K562 (cell line): ENCODE results near the gene C22orf39. TPM values are rescaled to one million over a fixed set of nuclear protein-coding genes. Genes with fewer than 3 reads are reported as not detected.

Source experiments
- ATF1 ChIP-seq, 2 experiments: fragments of 450-650 bp in 1 of 2; IDR thresholded peaks; 2 replicates each; pipeline ENCODE4 v1.6.1; 2016; ENCODE audit warnings: missing compliant biosample characterization in 1 of 2, missing genetic modification characterization in 1 of 2
- BCLAF1 ChIP-seq, 2 experiments: fragments of 450-650 bp in 1 of 2; IDR thresholded peaks; 2 replicates each; pipeline ENCODE4 v1.6.1; 2011 to 2017; ENCODE audit warnings: low read depth in 2 of 2, antibody characterized with exemption in 1 of 2, borderline replicate concordance in 1 of 2, low read length in 1 of 2, mild to moderate bottlenecking in 1 of 2, mixed read lengths in 1 of 2; ENCODE audit not compliant: control insufficient read depth in 1 of 2
- COPS2 ChIP-seq: fragments of 450-650 bp; conservative IDR thresholded peaks from 2 replicates; pipeline ENCODE4 v1.6.1; 2016; ENCODE audit warnings: mild to moderate bottlenecking, moderate library complexity
- CREBBP ChIP-seq: IDR thresholded peaks from one replicate; pipeline ENCODE4 v1.6.1; 2012; ENCODE audit warnings: low read depth, mild to moderate bottlenecking, control low read depth, inconsistent platforms, low read length
- GATAD2B ChIP-seq: fragments of 450-650 bp; IDR thresholded peaks from 2 replicates; pipeline ENCODE4 v1.6.1; 2017; ENCODE audit warnings: mild to moderate bottlenecking, borderline replicate concordance
- GMEB1 ChIP-seq: fragments of 250-450 bp; sonication (Bioruptor Pico); IDR thresholded peaks from 2 replicates; pipeline ENCODE4 v1.4.0; 2020; ENCODE audit warnings: mild to moderate bottlenecking
- HIVEP1 ChIP-seq: fragments of 250-450 bp; sonication (Bioruptor Pico); IDR thresholded peaks from 2 replicates; pipeline ENCODE4 v1.4.0; 2020; ENCODE audit warnings: mild to moderate bottlenecking
- KAT8 ChIP-seq: fragments of 450-650 bp; IDR thresholded peaks from 2 replicates; pipeline ENCODE4 v1.6.1; 2016; ENCODE audit warnings: low read depth, mild to moderate bottlenecking
- NFATC3 ChIP-seq: fragments of 450-650 bp; IDR thresholded peaks from 2 replicates; pipeline ENCODE4 v1.6.1; 2017; ENCODE audit warnings: mild to moderate bottlenecking
- PKNOX1 ChIP-seq: fragments of 450-650 bp; IDR thresholded peaks from 2 replicates; pipeline ENCODE4 v1.6.1; 2016
- POLR2A ChIP-seq: fragments of 450-650 bp; conservative IDR thresholded peaks from 2 replicates; pipeline ENCODE4 v1.6.1; 2016
- POLR2AphosphoS2 ChIP-seq: IDR thresholded peaks from 2 replicates; pipeline ENCODE4 v1.6.1; 2012; ENCODE audit warnings: low read length, improper control_type of control experiment
- PPARD ChIP-seq: fragments of 250-450 bp; sonication (Bioruptor Pico); IDR thresholded peaks from 2 replicates; pipeline ENCODE4 v1.8.0; 2022; ENCODE audit warnings: inconsistent platforms, mild to moderate bottlenecking, moderate library complexity
- SIX5 ChIP-seq, 2 experiments: IDR thresholded peaks; 2 replicates each; pipeline ENCODE4 v1.6.1; 2011; ENCODE audit warnings: low read length in 2 of 2, borderline replicate concordance in 1 of 2, low read depth in 1 of 2, mild to moderate bottlenecking in 1 of 2, moderate library complexity in 1 of 2; ENCODE audit not compliant: insufficient read depth in 1 of 2
- SMARCA5 ChIP-seq: fragments of 450-650 bp; IDR thresholded peaks from 2 replicates; pipeline ENCODE4 v1.6.1; 2016
- SOX6 ChIP-seq: fragments of 450-650 bp; IDR thresholded peaks from 2 replicates; pipeline ENCODE4 v1.6.1; 2014; ENCODE audit warnings: mild to moderate bottlenecking
- TAF1 ChIP-seq: IDR thresholded peaks from 2 replicates; pipeline ENCODE4 v1.6.1; 2011; ENCODE audit warnings: mild to moderate bottlenecking, low read length, moderate library complexity; ENCODE audit not compliant: insufficient read depth, control insufficient read depth, severe bottlenecking; ENCODE audit errors: extremely low read depth
- XRCC4 ChIP-seq: IDR thresholded peaks from one replicate; pipeline ENCODE4 v1.6.1; 2011; ENCODE audit not compliant: insufficient read depth, insufficient read length; ENCODE audit errors: extremely low read depth
- YBX1 ChIP-seq: fragments of 450-650 bp; IDR thresholded peaks from 2 replicates; pipeline ENCODE4 v1.7.1; 2016; ENCODE audit warnings: mild to moderate bottlenecking
- ZC3H8 ChIP-seq: fragments of 450-650 bp; IDR thresholded peaks from 2 replicates; pipeline ENCODE4 v1.6.1; 2017
- ZFPM2 ChIP-seq: fragments of 250-450 bp; sonication (Bioruptor Pico); IDR thresholded peaks from 2 replicates; pipeline ENCODE4 v1.5.1; 2022; ENCODE audit warnings: mild to moderate bottlenecking
- ZKSCAN8 ChIP-seq: fragments of 200-800 bp; sonication (Bioruptor generic); IDR thresholded peaks from 2 replicates; pipeline ENCODE4 v1.6.1; 2016; ENCODE audit warnings: missing genetic modification characterization, missing compliant biosample characterization
- ZNF143 ChIP-seq: sonication (generic); formaldehyde crosslinking; IDR thresholded peaks from 2 replicates; pipeline ENCODE4 v1.9.0; 2022; ENCODE audit warnings: mild to moderate bottlenecking, missing genetic modification reagents
- ZNF175 ChIP-seq: fragments of 200-800 bp; sonication (Bioruptor generic); IDR thresholded peaks from 2 replicates; pipeline ENCODE4 v1.6.1; 2016; ENCODE audit warnings: low read depth, mild to moderate bottlenecking, missing genetic modification characterization, missing compliant biosample characterization
- ZNF75A ChIP-seq: fragments of 450-650 bp; formaldehyde crosslinking; IDR thresholded peaks from 2 replicates; pipeline ENCODE4 v1.4.0; 2020; ENCODE audit warnings: mild to moderate bottlenecking
- polyA plus RNA-seq, 8 experiments: library from polyadenylated mRNA; depleted of rRNA in 4 of 8; stranded (reverse) in 5 of 8; unstranded in 3 of 8; fragments of >200 nt; fragmentation: Nextera tagmentation in 2 of 8; fragmentation: Illumina TruSeq in 1 of 8; extraction: Ambion mirVana in 2 of 8; extraction: Trizol in 1 of 8; gene quantifications; 2 replicates each; pipeline versions ENCODE4 v1.2.1 to v1.2.3, GENCODE V29; 2011 to 2014; ENCODE audit warnings: inconsistent platforms in 1 of 8, missing spikeins in 1 of 8
- total RNA-seq, 7 experiments: library from RNA; depleted of rRNA in 6 of 7; stranded (reverse); fragments of >200 nt in 6 of 7; fragmentation: Illumina TruSeq in 2 of 7; extraction: Trizol in 2 of 7; gene quantifications; 2 replicates each; pipeline versions ENCODE4 v1.2.1 to v1.2.3, GENCODE V29; 2011 to 2021; ENCODE audit warnings: low replicate concordance in 1 of 7
- TF ChIP-seq, protein P1 (sequence below): sonication (generic); formaldehyde crosslinking; IDR thresholded peaks from 2 replicates; pipeline ENCODE4 v1.8.0; 2022; ENCODE audit warnings: mild to moderate bottlenecking, missing genetic modification reagents

Gene C22orf39
- total and polyA plus RNA-seq, 9 of the 15 experiments (the other 6 are each of a cell fraction or from before 2014, with no cell fraction given), result 20.4 to 139 (median 66.8) TPM

DNA sequence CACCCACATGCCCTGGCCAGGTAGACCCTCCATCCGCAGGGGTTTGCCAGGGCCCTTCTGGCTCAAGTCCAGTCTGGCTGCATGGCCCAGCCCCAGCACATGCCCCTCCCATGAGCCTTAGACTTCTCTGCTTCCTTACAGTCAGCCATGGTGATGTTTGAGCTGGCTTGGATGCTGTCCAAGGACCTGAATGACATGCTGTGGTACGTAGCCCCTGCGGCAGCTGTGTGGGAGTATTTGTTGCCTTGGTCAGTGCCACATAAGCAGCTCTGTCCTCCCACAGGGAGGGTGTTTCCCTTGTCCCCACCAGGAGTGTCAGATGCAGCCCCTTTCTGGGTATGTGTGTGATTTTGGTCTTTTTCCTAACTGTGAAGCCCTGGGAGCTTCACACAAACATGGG is 49.7 kb upstream of the C22orf39 start (continued):
- TF ChIP-seq ZFPM2 (CRISPR knock-in tag) (no peak), PKNOX1 (peak; percentile 84), ZC3H8 (no peak), HIVEP1 (CRISPR knock-in tag) (no peak), SIX5 (IDR thresholded peaks at IDR 0.05; ENCODE audit: borderline replicate concordance in 1 of 2, insufficient read depth in 1 of 2, low read depth in 1 of 2, low read length in 2 of 2) (0 out of 4 replicates have a peak, but pooled peaks of 1 of the 2 experiments have one; percentile 14), TAF1 (no peak), ZNF175 (no peak), SOX6 (peak; percentile 38; the same call in 1 of the 2 replicates), POLR2AphosphoS2 (peak; percentile 60; the same call in 1 of the 2 replicates), ZNF143 (CRISPR knock-in tag) (no peak), POLR2A (peak; percentile 36; the same call in 1 of the 2 replicates), NFATC3 (no peak), ZNF75A (CRISPR knock-in tag) (0 out of 2 replicates have a peak, but pooled peaks have one; percentile 33), GMEB1 (CRISPR knock-in tag) (peak; percentile 44), KAT8 (no peak), ATF1 (CRISPR knock-in tag; IDR thresholded peaks at IDR 0.05) (no peak), ATF1 (tag; IDR thresholded peaks at IDR 0.05) (peak; percentile 82), ZKSCAN8 (no peak), GATAD2B (no peak), COPS2 (no peak), CREBBP (no peak), YBX1 (no peak), SMARCA5 (no peak), XRCC4 (no peak), PPARD (no peak), BCLAF1 (IDR thresholded peaks at IDR 0.05; ENCODE audit: borderline replicate concordance in 1 of 2, control insufficient read depth in 1 of 2, low read depth in 2 of 2, low read length in 1 of 2) (no peak)
- TF ChIP-seq, protein P1, sequence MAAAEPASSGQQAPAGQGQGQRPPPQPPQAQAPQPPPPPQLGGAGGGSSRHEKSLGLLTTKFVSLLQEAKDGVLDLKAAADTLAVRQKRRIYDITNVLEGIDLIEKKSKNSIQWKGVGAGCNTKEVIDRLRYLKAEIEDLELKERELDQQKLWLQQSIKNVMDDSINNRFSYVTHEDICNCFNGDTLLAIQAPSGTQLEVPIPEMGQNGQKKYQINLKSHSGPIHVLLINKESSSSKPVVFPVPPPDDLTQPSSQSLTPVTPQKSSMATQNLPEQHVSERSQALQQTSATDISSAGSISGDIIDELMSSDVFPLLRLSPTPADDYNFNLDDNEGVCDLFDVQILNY (CRISPR knock-in tag), result no peak
